ENCODE data around the gene NAV2.

The NAV2 gene

GRCh38 chr11:19962801-19963175 lies 250.2 kb downstream of the NAV2 start:
- no peak for DNase-seq (ENCODE audit: low spot score)
- in situ Hi-C loops (cut with MboI; ENCODE audit: low pct_unique_long_range_greater_than_20kb, low sequenced_read_pairs, unreplicated experiment) = loop anchor here (25.0 kb wide), 1 partner anchor 400 kb away; the partner anchor contains the start of gene HTATIP2
- no peak for TF ChIP-seq CTCF (IDR thresholded peaks at IDR 0.05; ENCODE audit: extremely low read depth, insufficient read depth, missing control alignments)

- no peak for DNase-seq (ENCODE audit: low spot score)
- in situ Hi-C loops (cut with MboI; ENCODE audit: low pct_unique_long_range_greater_than_20kb, low sequenced_read_pairs, unreplicated experiment) = loop anchor here (25.0 kb wide), 1 partner anchor 398 kb away; the partner anchor contains the start of gene HTATIP2
- no peak for TF ChIP-seq CTCF (IDR thresholded peaks at IDR 0.05; ENCODE audit: extremely low read depth, insufficient read depth, missing control alignments)
Observed at GRCh38 chr11:19963697-19964387, 251.2 kb downstream of the NAV2 start.

- in situ Hi-C loops (cut with MboI; ENCODE audit: low pct_unique_long_range_greater_than_20kb, low sequenced_read_pairs, unreplicated experiment) = loop anchor here (25.0 kb wide), 1 partner anchor 396 kb away; the partner anchor contains the start of gene HTATIP2
Observed at GRCh38 chr11:19966441-19966840, 253.8 kb downstream of the NAV2 start.

GRCh38 chr11:19966927-19967326 lies 254.3 kb downstream of the NAV2 start:
- TF ChIP-seq CTCF (IDR thresholded peaks at IDR 0.05; ENCODE audit: extremely low read depth, insufficient read depth, missing control alignments) = no peak
- in situ Hi-C loops (cut with MboI; ENCODE audit: low pct_unique_long_range_greater_than_20kb, low sequenced_read_pairs, unreplicated experiment) = loop anchor here (25.0 kb wide), 1 partner anchor 395 kb away; the partner anchor contains the start of gene HTATIP2
- no peak for DNase-seq (ENCODE audit: low spot score)

More at GRCh38 chr11:19966441-19966840, 253.8 kb downstream of the NAV2 start:
- no peak for TF ChIP-seq CTCF (IDR thresholded peaks at IDR 0.05; ENCODE audit: extremely low read depth, insufficient read depth, missing control alignments)
- no peak for DNase-seq (ENCODE audit: low spot score)

GRCh38 chr11:19967787-19968186 lies 255.2 kb downstream of the NAV2 start:
- DNase-seq (ENCODE audit: low spot score) = no peak
- in situ Hi-C loops (cut with MboI; ENCODE audit: low pct_unique_long_range_greater_than_20kb, low sequenced_read_pairs, unreplicated experiment) = loop anchor here (25.0 kb wide), 1 partner anchor 395 kb away; the partner anchor contains the start of gene HTATIP2
- TF ChIP-seq CTCF (IDR thresholded peaks at IDR 0.05; ENCODE audit: extremely low read depth, insufficient read depth, missing control alignments) = no peak

GRCh38 chr11:19968860-19969259 lies 256.2 kb downstream of the NAV2 start:
- in situ Hi-C loops (cut with MboI; ENCODE audit: low pct_unique_long_range_greater_than_20kb, low sequenced_read_pairs, unreplicated experiment) = loop anchor here (25.0 kb wide), 1 partner anchor 393 kb away; the partner anchor contains the start of gene HTATIP2
- no peak for TF ChIP-seq CTCF (IDR thresholded peaks at IDR 0.05; ENCODE audit: extremely low read depth, insufficient read depth, missing control alignments)
- DNase-seq (ENCODE audit: low spot score) = no peak

Data from GM13977 (cell line).